Measurements from ENCODE around the gene CST8.

Gene CST8

DNA sequence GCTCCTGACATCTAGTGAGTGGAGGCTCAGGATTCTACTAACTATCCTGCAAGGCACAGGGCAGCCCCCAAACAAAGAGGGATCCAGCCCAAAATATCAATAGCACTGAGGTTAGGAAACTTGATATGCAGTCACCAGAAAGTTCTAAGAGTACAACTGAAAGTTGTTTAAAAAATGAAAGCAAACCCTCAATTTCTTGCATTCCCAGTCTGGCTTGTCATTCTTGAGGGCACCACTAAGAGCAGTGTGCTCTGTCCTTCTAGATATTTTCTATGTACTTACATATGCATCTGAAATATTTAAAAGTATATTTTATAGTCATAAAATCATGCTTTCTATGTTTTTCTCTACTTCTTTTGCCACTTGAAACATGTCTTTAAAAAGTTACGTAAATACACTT, 35.9 kb downstream of the CST8 start:
- no peak for DNase-seq

GRCh38 chr20:23528867-23529431, 38.0 kb downstream of the CST8 start:
- no peak for DNase-seq

GRCh38 chr20:23530937-23531567, 40.1 kb downstream of the CST8 start:
- no peak for DNase-seq

GRCh38 chr20:23532533-23532932, 41.6 kb downstream of the CST8 start:
- no peak for DNase-seq

- DNase-seq, result no peak
These were observed 42.2 kb downstream of the CST8 start for GRCh38 chr20:23533161-23533560.

DNA sequence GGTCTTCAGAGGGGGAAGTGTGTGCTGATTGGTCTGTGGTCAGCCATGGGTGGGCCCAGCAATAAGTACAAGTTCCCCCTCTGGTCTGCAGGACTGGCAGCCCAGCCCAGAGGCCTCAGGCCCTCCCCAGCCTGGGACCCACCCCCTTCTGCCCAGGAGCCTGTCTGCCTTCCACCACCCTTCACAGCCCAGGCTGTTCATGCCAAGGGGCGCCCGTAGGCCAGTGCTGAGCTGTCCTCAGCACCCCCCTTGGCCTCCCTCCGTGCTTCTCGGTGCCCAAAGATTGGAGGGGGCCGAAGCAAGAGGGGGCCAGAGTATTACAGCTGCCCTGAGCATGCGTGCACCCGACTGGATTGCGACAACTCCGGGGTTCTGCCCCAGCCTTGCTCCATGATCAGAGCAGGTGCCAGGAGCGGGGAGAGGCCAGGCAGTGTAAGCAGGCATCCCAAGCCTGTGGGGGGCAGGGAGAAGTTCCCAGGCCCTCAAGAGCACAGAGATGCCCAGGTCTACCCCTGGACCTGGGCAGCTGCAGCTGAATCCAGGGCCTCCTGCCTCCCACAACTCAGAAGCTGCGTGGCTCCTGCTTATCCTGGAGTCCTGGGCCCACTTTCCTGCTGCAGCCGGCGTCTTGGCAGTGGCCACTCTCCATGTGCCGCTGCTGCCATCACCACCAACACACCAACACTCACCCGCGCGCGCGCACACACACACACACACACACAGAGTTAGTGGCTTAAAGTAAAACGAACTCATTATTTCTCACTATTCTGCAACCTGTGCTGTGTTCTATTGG, 44.1 kb downstream of the CST8 start:
- no peak for DNase-seq

DNA sequence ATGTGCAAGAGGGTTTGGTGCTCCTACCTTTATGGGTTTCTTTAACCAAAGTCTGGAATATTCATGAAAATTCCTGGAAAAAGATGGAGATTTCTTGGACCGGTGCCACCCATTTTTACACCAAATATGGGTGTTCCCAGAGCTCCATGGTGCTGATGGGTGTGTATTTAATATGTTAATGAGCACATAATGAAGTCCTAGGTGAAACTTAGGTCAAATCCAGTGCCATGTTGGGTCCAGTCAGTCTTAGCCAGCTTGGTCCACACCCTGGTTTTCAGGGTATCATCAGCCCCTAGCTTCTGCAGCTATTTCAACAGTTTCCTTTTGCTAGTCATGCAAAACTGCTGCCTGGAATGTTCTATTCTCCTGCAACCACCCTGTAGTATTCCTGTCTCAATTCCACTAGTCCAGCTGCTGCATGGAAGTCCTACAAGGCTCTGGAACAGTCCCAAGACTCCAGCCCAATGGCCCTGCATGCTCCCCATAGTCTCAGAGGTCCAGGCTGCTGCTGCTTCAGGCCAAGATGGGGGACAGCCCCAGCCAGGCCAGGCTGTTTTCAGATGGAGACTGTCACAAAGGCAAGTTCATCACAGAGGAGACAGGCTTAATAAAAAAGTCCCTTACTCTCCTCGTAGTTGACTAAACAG, 45.5 kb downstream of the CST8 start:
- DNase-seq, result no peak

GRCh38 chr20:23537030-23537429, 46.1 kb downstream of the CST8 start:
- DNase-seq, result no peak

DNA sequence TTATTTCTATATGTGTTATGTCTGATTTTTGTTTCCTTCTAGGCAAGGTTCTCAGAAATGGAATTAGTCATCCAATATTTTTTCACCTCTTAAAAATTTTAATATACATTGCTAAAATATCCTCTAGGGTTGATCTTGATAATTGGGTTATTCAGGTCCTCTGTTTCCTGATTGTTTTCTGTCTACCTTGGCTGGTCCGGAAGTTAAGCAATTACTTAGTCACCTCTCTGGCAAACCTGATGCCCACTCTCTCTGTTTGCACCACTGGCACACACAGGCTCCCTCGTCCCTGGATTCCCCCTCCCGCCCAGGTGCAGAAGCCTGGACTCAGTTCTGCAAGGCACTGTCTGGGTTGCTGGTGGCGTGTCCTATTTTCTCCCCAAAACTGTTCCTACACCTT, 49.7 kb downstream of the CST8 start:
- DNase-seq, result no peak

- no peak for DNase-seq
These were observed 50.4 kb downstream of the CST8 start for GRCh38 chr20:23541330-23541729.

DNA sequence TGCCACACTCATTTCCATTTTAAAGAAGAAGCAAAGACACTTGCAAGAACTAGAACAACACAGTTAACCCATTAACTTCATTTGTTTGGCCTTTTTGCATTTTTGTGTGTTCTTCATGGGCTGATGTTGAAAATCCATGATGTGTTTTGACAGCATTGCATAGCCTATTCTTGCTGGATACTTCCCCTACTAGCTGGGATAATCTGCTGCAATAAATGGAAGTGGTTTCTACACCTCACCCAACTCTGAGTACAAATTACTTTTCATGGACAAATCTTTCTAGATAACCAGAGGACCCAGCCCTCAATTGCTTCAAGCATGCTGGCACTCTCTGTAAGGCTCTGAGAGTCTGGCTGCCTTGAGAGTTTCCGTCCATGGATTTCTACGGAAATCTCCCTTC, 50.9 kb downstream of the CST8 start:
- no peak for DNase-seq

DNA sequence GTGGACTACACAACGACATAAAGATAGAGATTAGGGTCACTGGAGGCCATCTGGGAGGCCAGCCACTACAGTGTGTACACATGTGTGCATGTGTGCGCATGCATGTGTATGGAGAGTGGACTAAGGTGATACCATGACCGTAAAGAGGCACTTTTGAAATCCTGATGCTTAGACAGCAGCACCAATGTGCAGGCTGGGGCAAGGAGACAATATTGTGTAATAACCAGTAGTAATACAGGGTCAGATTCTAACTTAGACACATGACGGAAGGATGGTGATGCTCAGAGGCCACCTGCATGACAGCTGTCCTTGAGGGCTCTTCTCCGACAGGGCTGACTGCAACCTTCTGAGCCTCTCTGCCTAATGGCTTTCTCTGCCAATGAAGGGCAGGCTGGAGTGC, 51.9 kb downstream of the CST8 start:
- no peak for DNase-seq

DNA sequence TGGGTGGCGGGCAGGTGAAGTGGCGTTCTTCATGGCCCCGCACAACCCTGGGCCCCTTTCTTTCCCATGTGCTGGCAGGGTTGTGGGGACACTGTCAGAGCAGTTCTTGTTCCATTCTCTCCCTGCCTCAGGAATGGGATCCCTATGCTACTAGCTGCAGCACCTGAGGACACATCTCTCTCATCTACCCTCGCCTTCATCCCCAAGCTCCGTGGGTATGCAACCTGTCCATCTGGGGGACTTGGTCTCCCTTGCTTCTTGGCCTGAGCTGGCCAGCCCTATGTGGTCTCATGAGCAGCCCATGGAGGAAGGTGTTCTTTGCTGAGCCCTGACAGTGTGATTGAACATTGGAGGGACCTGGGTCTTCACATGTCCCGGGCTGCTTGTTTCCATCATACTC, 53.2 kb downstream of the CST8 start:
- no peak for DNase-seq
